ENCODE results near the gene DISC1. TPM values are rescaled to one million over a fixed set of nuclear protein-coding genes. Genes with fewer than 3 reads are reported as not detected.
A peak's percentile ranks its signal among the peaks of the same experiment; 100 is the strongest.
"Not testable (repeated sequence)": the region's sequence is repeated elsewhere in the genome, so short reads cannot be mapped to it uniquely, and the experiment has no call there.

DISC1 gene
- total RNA-seq, 1 donor from 2014 or later: 4.3 TPM

- DNase-seq (no peak), ATAC-seq (no peak)
- intact Hi-C loops (cut with micrococcal nuclease): no loop called here
Observed at GRCh38 chr1:231663211-231663792, 36.7 kb downstream of the DISC1 start.

GRCh38 chr1:231665101-231665500 is 38.5 kb downstream of the DISC1 start:
- ATAC-seq (no peak), DNase-seq (no peak)
- intact Hi-C loops (cut with micrococcal nuclease): no loop called here

DNA sequence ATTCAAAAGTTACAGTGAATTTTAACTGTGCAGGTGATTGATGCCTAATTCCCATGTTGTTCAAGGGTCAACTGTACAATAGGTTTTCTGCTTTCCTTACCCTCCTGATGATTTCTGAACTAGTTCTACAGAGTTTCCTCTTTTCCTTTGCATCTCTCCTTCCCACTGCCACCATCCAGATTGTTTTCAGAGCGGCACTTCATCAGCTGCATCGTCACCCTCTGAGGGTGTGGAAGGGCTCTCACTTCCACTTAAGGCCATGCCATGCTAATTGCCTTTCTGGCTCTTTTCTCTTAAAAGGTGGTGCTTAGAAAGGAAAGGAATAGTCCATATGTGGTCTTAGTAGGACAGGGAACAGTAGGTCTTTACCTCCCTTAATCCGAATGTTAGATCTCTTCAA is 39.1 kb downstream of the DISC1 start:
- DNase-seq (no peak), ATAC-seq (no peak)
- intact Hi-C loops (cut with micrococcal nuclease): no loop called here

GRCh38 chr1:231666220-231666936 is 39.8 kb downstream of the DISC1 start:
- no peak for ATAC-seq
- no peak for DNase-seq
- intact Hi-C loops (cut with micrococcal nuclease): no loop called here

DNA sequence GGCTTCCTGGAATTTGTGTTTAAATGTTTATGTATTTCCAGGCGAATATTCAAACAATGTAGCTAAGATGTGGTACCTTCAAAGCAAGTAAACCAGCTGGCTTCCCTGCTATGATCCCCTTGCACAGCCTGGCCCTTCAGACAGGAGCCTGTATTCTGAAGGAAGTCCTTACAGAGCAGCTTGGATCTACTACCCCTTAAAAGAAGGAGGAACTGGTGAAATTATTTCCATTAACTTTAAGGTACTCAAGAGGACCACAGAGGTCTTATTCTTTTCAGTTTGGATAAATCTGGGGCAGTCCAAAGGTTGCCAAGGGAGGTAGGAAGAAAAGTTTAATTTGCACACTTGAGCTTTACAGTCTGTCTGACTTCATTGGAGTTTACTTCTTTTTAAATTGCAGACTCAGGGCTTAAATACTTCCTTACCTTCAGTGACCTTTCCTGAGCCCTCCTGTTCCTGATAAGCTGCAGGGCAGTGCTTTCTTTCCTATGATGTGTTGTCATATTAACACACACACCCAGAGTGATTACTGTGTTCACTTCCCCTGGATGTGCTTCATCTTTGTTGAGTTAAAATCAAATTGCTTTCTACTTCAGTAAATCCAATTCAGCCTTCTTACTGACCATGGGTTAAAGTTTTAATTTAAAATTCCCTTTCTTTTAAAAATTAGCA is 40.5 kb downstream of the DISC1 start:
- DNase-seq (no peak), ATAC-seq (no peak)
- intact Hi-C loops (cut with micrococcal nuclease): no loop called here

DNA sequence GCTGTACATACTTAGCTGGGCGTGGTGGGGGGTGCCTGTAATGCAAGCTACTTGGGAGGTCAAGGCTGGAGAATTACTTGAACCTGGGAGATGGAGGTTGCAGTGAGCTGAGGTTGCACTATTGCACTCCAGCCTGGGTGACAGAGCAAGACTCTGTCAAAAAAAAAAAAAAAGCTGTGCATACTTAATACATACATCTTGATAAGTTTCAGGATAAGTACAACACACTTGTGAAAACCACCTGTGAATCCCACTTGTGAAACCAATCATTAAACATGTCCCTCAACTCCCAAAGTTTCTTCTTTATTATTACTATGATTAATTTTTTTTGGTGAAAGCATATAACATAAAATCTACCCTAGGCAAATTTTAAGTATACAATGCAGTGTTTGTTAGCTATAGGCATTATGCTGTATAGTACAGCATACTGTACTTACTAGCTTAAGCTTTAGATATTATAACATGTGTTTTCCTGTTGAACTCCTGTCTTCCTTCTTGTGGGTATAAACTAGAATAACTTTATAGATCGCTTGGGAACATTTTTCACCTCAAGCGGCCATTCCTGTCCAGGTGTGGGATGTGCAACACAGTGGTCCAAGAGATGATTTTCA is 41.4 kb downstream of the DISC1 start:
- intact Hi-C loops (cut with micrococcal nuclease): no loop called here
- DNase-seq (no peak), ATAC-seq (no peak)

- DNase-seq: no peak
- no peak for ATAC-seq
- intact Hi-C loops (cut with micrococcal nuclease): no loop called here
Observed at GRCh38 chr1:231668826-231669225, 42.2 kb downstream of the DISC1 start.

GRCh38 chr1:231669864-231670621 is 43.5 kb downstream of the DISC1 start:
- ATAC-seq; intact Hi-C loops (cut with micrococcal nuclease); DNase-seq: not testable (repeated sequence)

- ATAC-seq (no peak), DNase-seq (no peak)
- intact Hi-C loops (cut with micrococcal nuclease): no loop called here
Observed at GRCh38 chr1:231670755-231671154, 44.2 kb downstream of the DISC1 start.

DNA sequence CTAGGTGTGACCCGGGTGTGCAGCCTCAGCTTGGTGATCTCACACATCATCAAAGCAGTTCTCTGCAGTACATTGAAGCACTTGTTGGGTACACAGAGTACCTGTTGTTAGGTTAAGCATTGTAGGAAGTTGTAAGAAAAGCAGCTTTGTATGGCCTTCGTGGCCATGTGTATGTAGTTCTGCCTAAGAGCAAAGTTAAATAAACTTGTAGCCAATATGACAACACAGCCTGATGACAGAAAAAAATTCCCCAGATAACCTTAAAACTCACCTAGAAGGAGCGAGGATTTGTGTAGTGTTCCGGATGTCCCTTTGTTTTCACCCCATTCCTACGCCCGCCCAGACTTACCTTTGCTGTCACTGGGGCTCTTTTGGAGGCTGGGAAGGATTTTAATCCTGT is 48.0 kb downstream of the DISC1 start:
- ATAC-seq (no peak), DNase-seq (no peak)
- intact Hi-C loops (cut with micrococcal nuclease): no loop called here

DNA sequence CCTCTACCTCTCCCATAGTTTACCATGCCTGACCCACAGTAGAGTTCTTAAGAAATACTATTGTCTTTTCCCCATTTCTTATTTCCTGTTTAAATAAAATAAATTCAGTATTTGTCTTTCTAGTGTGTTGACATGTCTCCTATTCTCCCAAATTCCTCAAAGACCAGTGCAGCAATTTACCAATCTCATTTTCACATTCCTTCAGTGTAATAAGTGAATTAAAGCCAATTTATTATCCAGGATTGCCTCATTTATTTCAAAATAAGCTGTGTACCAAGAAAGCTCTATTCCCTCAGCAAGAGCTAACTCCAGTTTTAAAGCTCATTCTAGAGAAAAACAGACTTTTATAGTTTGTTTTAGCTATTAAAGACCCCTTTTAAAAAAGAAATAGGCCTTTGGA is 49.9 kb downstream of the DISC1 start:
- ATAC-seq (peak; percentile 50), DNase-seq (no peak)
- intact Hi-C loops (cut with micrococcal nuclease): no loop called here

DNA sequence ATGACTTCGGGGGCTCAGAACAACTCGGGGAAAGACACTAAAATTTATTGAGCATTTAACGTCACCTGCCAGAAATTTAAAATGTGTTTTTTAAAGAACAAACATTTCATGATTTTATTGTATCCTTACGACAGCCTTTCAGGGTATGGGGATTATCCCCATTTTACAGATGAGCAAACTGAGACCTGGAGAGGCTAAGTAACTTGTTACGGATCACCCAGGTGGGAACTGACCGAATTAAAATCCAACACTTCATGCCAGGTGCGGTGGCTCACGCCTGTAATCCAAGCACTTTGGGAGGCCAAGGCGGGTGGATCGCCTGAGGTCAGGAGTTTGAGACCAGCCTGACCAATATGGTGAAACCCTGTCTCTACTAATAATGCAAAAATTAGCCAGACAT is 50.9 kb downstream of the DISC1 start:
- intact Hi-C loops (cut with micrococcal nuclease): no loop called here
- no peak for ATAC-seq
- no peak for DNase-seq

GRCh38 chr1:231678011-231678432 is 51.4 kb downstream of the DISC1 start:
- DNase-seq: no peak
- intact Hi-C loops (cut with micrococcal nuclease): no loop called here
- ATAC-seq: no peak

GRCh38 chr1:231679109-231679508 is 52.5 kb downstream of the DISC1 start:
- no peak for ATAC-seq
- intact Hi-C loops (cut with micrococcal nuclease): no loop called here
- DNase-seq: no peak

DNA sequence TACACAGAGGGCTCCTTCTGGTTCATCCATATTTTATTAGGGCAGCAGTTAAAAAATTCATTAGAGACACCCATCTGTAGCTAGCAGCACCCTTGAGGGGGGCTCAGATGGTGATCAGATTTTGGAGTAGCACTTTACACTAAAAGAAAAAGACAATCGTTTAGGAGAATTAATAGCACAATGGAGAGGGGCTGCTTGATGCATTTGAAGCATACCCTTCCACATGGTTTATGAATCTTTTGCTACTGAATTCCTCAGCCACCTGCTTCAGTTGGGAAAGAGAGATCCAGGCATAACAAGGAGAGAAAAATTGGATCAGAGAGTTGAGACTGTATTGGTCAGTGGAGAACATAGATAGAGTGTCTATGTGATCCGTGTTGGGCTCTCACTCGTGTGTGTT is 54.4 kb downstream of the DISC1 start:
- intact Hi-C loops (cut with micrococcal nuclease): no loop called here
- DNase-seq (no peak), ATAC-seq (no peak)

- DNase-seq: no peak
- intact Hi-C loops (cut with micrococcal nuclease): no loop called here
- ATAC-seq: no peak
Observed at GRCh38 chr1:231682779-231683178, 56.2 kb downstream of the DISC1 start.

- intact Hi-C loops (cut with micrococcal nuclease): no loop called here
- DNase-seq: no peak
- peak; percentile 86 for ATAC-seq
Observed at GRCh38 chr1:231683439-231684165, 57.0 kb downstream of the DISC1 start.

DNA sequence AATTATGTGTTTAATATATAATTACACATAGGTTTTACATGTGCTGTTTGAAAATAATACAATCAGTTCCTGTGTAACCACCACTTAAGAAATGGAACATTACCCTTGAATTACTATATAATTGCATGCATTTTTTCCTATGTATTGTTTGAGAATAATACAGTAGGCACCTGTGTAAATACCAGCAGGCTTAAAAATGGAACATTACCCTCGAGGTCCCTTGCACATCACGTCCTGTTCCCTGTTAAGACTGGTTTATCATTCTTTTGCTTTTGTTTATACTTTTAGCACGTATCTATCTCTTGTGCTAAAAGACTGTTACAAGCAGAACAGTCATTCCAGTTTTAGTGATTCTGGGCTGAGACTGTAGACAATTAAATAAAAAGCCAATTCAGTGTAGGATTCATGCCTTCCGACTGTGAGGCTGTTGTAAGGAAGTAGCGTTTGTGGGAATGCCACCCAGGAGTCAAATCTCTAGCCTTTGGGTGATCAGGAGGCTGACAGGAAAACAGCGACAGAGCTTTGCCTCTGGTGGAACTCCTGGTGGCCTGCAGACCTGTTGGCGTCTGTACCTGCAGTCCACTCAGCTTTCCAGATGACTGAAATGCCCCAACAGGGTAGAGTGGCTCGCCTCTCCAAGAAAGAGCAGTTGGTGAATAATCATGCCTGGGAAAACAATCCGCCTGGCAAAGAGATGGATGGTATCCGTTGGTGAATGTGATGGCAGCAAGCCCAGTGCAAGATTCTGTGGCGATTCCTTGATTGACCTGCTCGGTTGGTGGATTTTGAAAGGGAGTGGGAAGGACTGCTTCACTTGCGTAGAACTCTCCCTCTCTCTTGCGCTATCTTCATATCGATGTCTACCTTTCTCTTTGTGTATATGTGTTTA is 58.0 kb downstream of the DISC1 start:
- ATAC-seq (no peak), DNase-seq (no peak)
- intact Hi-C loops (cut with micrococcal nuclease): no loop called here

Data from left ventricle myocardium superior (tissue), 1 donor.